Measurements from ENCODE around the gene RFXAP.

Gene RFXAP

GRCh38 chr13:36817996-36818803 lies 822 bp upstream of the RFXAP start:
- no peak for DNase-seq

- DNase-seq = peak; percentile 55
Observed at GRCh38 chr13:36819739-36820090, 693 bp downstream of the RFXAP start.

GRCh38 chr13:36820222-36820621 lies 1.2 kb downstream of the RFXAP start:
- peak; percentile 44 for DNase-seq

- peak; percentile 21 for DNase-seq
Observed at GRCh38 chr13:36822785-36823184, 3.8 kb downstream of the RFXAP start.

GRCh38 chr13:36829753-36830152 lies 10.7 kb downstream of the RFXAP start:
- no peak for DNase-seq

GRCh38 chr13:36831291-36831690 lies 12.3 kb downstream of the RFXAP start:
- DNase-seq = no peak

GRCh38 chr13:36834299-36834698 lies 15.3 kb downstream of the RFXAP start:
- DNase-seq = peak; percentile 26

- no peak for DNase-seq
Observed at GRCh38 chr13:36837354-36838092, 18.5 kb downstream of the RFXAP start.

- DNase-seq = no peak
Observed at GRCh38 chr13:36839281-36839680, 20.3 kb downstream of the RFXAP start.

- DNase-seq = no peak
Observed at GRCh38 chr13:36839981-36840380, 21.0 kb downstream of the RFXAP start.

GRCh38 chr13:36840718-36841250 lies 21.8 kb downstream of the RFXAP start:
- DNase-seq = no peak

GRCh38 chr13:36841391-36841790 lies 22.4 kb downstream of the RFXAP start:
- no peak for DNase-seq

- no peak for DNase-seq
Observed at GRCh38 chr13:36847606-36848005, 28.6 kb downstream of the RFXAP start.

- DNase-seq = peak; percentile 37
Observed at GRCh38 chr13:36848199-36848982, 29.4 kb downstream of the RFXAP start.

GRCh38 chr13:36850790-36851438 lies 31.9 kb downstream of the RFXAP start:
- DNase-seq = peak; percentile 8

GRCh38 chr13:36857253-36857652 lies 38.2 kb downstream of the RFXAP start:
- no peak for DNase-seq

GRCh38 chr13:36858290-36858689 lies 39.3 kb downstream of the RFXAP start:
- peak; percentile 45 for DNase-seq

- DNase-seq = no peak
Observed at GRCh38 chr13:36859259-36859658, 40.2 kb downstream of the RFXAP start.

GRCh38 chr13:36862002-36862685 lies 43.1 kb downstream of the RFXAP start:
- no peak for DNase-seq

GRCh38 chr13:36862722-36863121 lies 43.7 kb downstream of the RFXAP start:
- DNase-seq = no peak

GRCh38 chr13:36865265-36865664 lies 46.2 kb downstream of the RFXAP start:
- DNase-seq = no peak

- no peak for DNase-seq
Observed at GRCh38 chr13:36866232-36866631, 47.2 kb downstream of the RFXAP start.
